ENCODE measurements around the gene PRKG1. TPM values are rescaled to one million over a fixed set of nuclear protein-coding genes. Genes with fewer than 3 reads are reported as not detected.

The PRKG1 gene
- total RNA-seq, 1 experiment from 2014 or later: 10.4 TPM

GRCh38 chr10:51700228-51700817 is 626.0 kb downstream of the PRKG1 start:
- no peaks in the 10 kb centered on the region for H3K9me3 Mint-ChIP-seq
- H3K36me3 Mint-ChIP-seq (ENCODE audit: insufficient read depth in 1 of 3, low read depth in 3 of 3): peaks cover 12 to 26% (median 17%) of the 10 kb centered on the region in 3 experiments; a peak in 6 of 7 replicates
- no peak overlapping the region for H3K18ac ChIP-seq (ENCODE audit: insufficient read length, low read depth, low read length)
- H3K4ac ChIP-seq (ENCODE audit: low read depth, low read length): no peak overlapping the region
- H3K4me3 Mint-ChIP-seq: peak overlapping the region; percentile 98 to 99
- no peak overlapping the region for H2BK5ac ChIP-seq (ENCODE audit: insufficient read length, low read length)
- H3K27me3 ChIP-seq (ENCODE audit: insufficient read depth, low read length): no peaks in the 10 kb centered on the region
- no peak overlapping the region for H4K5ac ChIP-seq (ENCODE audit: insufficient read length, low read depth, low read length)
- H3K27ac Mint-ChIP-seq: peak overlapping the region; percentile 100
- H3K79me1 ChIP-seq (ENCODE audit: insufficient read depth, low read depth, low read length, poor library complexity, severe bottlenecking): no peaks in the 10 kb centered on the region
- H3K23me2 ChIP-seq (ENCODE audit: insufficient read length, low read depth, low read length, poor library complexity, severe bottlenecking): peaks cover 5% of the 10 kb centered on the region
- H3K4me2 ChIP-seq (ENCODE audit: insufficient read depth, insufficient read length, low read length): peak overlapping the region; percentile 96
- H3K9me3 ChIP-seq (ENCODE audit: control insufficient read depth, low read depth, low read length): no peaks in the 10 kb centered on the region
- no CpG with 5 or more reads among the region's 12 CpGs for WGBS (ENCODE audit: extremely low coverage, insufficient read length, low lambda C conversion rate)
- H3K27ac ChIP-seq (ENCODE audit: insufficient read length, low read depth, low read length): peak overlapping the region; percentile 53
- H3K4me1 Mint-ChIP-seq: peaks cover 30 to 36% of the 10 kb centered on the region in 2 experiments
- TF ChIP-seq CTCF (conservative IDR thresholded peaks at IDR 0.05): no peak
- H2BK20ac ChIP-seq (ENCODE audit: low read depth, low read length, poor library complexity, severe bottlenecking): no peak overlapping the region
- H2BK12ac ChIP-seq (ENCODE audit: insufficient read length, low read depth, low read length): no peak overlapping the region
- H4K91ac ChIP-seq (ENCODE audit: insufficient read length, low read depth, low read length): no peak overlapping the region
- peak overlapping the region; percentile 49 for H2AFZ ChIP-seq (ENCODE audit: low read length)
- no peak overlapping the region for H3T11ph ChIP-seq (ENCODE audit: low read length)
- peaks cover 3% of the 10 kb centered on the region for H4K20me1 ChIP-seq (ENCODE audit: control insufficient read depth, insufficient read depth, insufficient read length)
- no peak overlapping the region for H2AK5ac ChIP-seq (ENCODE audit: insufficient read length, low read length)
- H3K4me1 ChIP-seq (ENCODE audit: insufficient read depth, low read length): no peaks in the 10 kb centered on the region
- peaks cover 20% of the 10 kb centered on the region; the same call in 1 of the 2 replicates for H3K79me2 ChIP-seq (ENCODE audit: insufficient read depth, low read length)
- H3K14ac ChIP-seq (ENCODE audit: insufficient read depth, low read length): no peak overlapping the region
- DNase-seq: no peak
- H3K27me3 Mint-ChIP-seq (ENCODE audit: low read depth): no peaks in the 10 kb centered on the region
- no peak overlapping the region for H4K8ac ChIP-seq (replicated peaks; ENCODE audit: insufficient read length, low read depth, low read length)
- no peak overlapping the region for H2BK15ac ChIP-seq (ENCODE audit: low read depth, low read length)
- no peak overlapping the region for H3K56ac ChIP-seq (ENCODE audit: insufficient read length, low read depth, low read length)
- no peak overlapping the region for H2BK120ac ChIP-seq (ENCODE audit: low read depth, low read length, poor library complexity, severe bottlenecking)
- H3K9ac ChIP-seq (ENCODE audit: extremely low read depth, insufficient read length, low read length): peak overlapping the region; percentile 55
- no peak overlapping the region for H3K23ac ChIP-seq (ENCODE audit: insufficient read length, low read depth, low read length)

Measured in H9 (cell line).